Activated CD4-positive, alpha-beta T cell treated with anti-CD3 and anti-CD28 coated beads for 36 hours (primary cell): ENCODE data around the gene LKAAEAR1. TPM values are rescaled to one million over a fixed set of nuclear protein-coding genes. Genes with fewer than 3 reads are reported as not detected.

Source experiments
- ATAC-seq: fragments of 200-7000 bp; cut with Tn5 transposase; one replicate; pipeline ENCODE4 v1.10.0; 2021; ENCODE audit warnings: mild to moderate bottlenecking, moderate library complexity
- CTCF ChIA-PET: fragments of 350-600 bp; sonication (Branson Sonifier 250); formaldehyde crosslinking; loops from one replicate; lab custom pipeline; 2021; ENCODE audit warnings: antibody characterized with exemption; lab: Charles Lee
- POLR2A ChIA-PET: fragments of 350-600 bp; sonication (Branson Sonifier 250); formaldehyde crosslinking; loops from one replicate; lab custom pipeline; 2021; ENCODE audit warnings: antibody characterized with exemption, inconsistent platforms; lab: Charles Lee
- DNase-seq: peaks from one replicate; pipeline ENCODE4 v3.0.0-alpha.2; 2020
- H3K27ac Mint-ChIP-seq: one replicate; pipeline ENCODE4 v1.8.0; 2021; ENCODE audit warnings: mixed read lengths
- H3K27me3 Mint-ChIP-seq: one replicate; pipeline ENCODE4 v1.8.0; 2021; ENCODE audit warnings: mixed read lengths
- H3K36me3 Mint-ChIP-seq: one replicate; pipeline ENCODE4 v1.8.0; 2021; ENCODE audit warnings: low read depth, mixed read lengths
- H3K4me1 Mint-ChIP-seq: one replicate; pipeline ENCODE4 v1.8.0; 2021; ENCODE audit warnings: mixed read lengths
- H3K4me3 Mint-ChIP-seq: one replicate; pipeline ENCODE4 v1.8.0; 2021; ENCODE audit warnings: mild to moderate bottlenecking, moderate library complexity, mixed read lengths
- H3K9me3 Mint-ChIP-seq: one replicate; pipeline ENCODE4 v1.8.0; 2021; ENCODE audit warnings: low read depth, mixed read lengths
- intact Hi-C, 2 experiments: fragments of 100-400 bp; cut with DNase I in 1 of 2; cut with micrococcal nuclease in 1 of 2; formaldehyde crosslinking; loops; one replicate each; pipeline versions ENCODE4 v1.14.2 to v1.15.1; 2022 to 2024; cut with DNase I, micrococcal nuclease
- total RNA-seq, 2 experiments: library from RNA; stranded (reverse); gene quantifications; one replicate each; pipeline ENCODE4 v1.2.3, GENCODE V29; 2021

LKAAEAR1 gene
- total RNA-seq, 2 experiments from 2014 or later = 0.30 to 0.46 TPM

GRCh38 chr20:64062596-64063388 lies 21.4 kb downstream of the LKAAEAR1 start, which contains the start of gene TCEA2:
TSS of gene TCEA2 (plus strand) at chr20:64063198. CDS start at chr20:64063313, 115 bp downstream.
- ATAC-seq = peak; percentile 83
- intact Hi-C loops = loop anchor here (1.0 to 10.0 kb wide), 10 partner anchors 17 to 1270 kb away; partner anchors contain the start of genes ARFGAP1 (in 1 of the 2), DNAJC5 (in 1 of the 2), GMEB2 (in 1 of the 2) and PRPF6 (in 1 of the 2)
- POLR2A ChIA-PET = no interaction called here
- H3K36me3 Mint-ChIP-seq = no peaks in the 10 kb centered on the region
- peak within 1 kb of the TSS; percentile 79 for H3K27ac Mint-ChIP-seq
- peak; percentile 98 for DNase-seq
- CTCF ChIA-PET = interaction anchor here (0.7 to 1.4 kb wide), 9 partner anchors 14 to 509 kb away, joined by 3 to 9 read pairs (median 4); partner anchors contain the start of gene LKAAEAR1
- peak within 1 kb of the TSS; percentile 82 for H3K4me3 Mint-ChIP-seq
- H3K9me3 Mint-ChIP-seq = no peaks in the 10 kb centered on the region
- peaks cover 51% of the 10 kb centered on the region for H3K4me1 Mint-ChIP-seq
- H3K27me3 Mint-ChIP-seq = no peaks in the 10 kb centered on the region

GRCh38 chr20:64062276-64062595 lies 22.0 kb downstream of the LKAAEAR1 start:
- peaks cover 52% of the 10 kb centered on the region for H3K4me1 Mint-ChIP-seq

GRCh38 chr20:64058536-64058935 lies 25.7 kb downstream of the LKAAEAR1 start:
- peak overlapping the region; percentile 79 for H3K4me3 Mint-ChIP-seq
- intact Hi-C loops = loop anchor here in 1 of 2 experiments (5.0 kb wide), 1 partner anchor 76 kb away; the partner anchor contains the start of gene PRPF6
- ATAC-seq (peak; percentile 3), DNase-seq (no peak)
- H3K36me3 Mint-ChIP-seq = no peaks in the 10 kb centered on the region
- peaks cover 7% of the 10 kb centered on the region for H3K27me3 Mint-ChIP-seq
- H3K4me1 Mint-ChIP-seq = peaks cover 21% of the 10 kb centered on the region
- peak overlapping the region; percentile 83 for H3K27ac Mint-ChIP-seq
- POLR2A ChIA-PET = no interaction called here
- CTCF ChIA-PET = interaction anchor here (0.7 kb wide), 1 partner anchor 210 kb away, joined by 3 read pairs; no protein-coding TSS in a partner anchor
- no peaks in the 10 kb centered on the region for H3K9me3 Mint-ChIP-seq

More at GRCh38 chr20:64062276-64062595, 22.0 kb downstream of the LKAAEAR1 start:
- DNase-seq = no peak
- Mint-ChIP-seq H3K27ac (no peak overlapping the region), H3K4me3 (peak overlapping the region; percentile 82), H3K36me3 (no peaks in the 10 kb centered on the region), H3K9me3 (no peaks in the 10 kb centered on the region), H3K27me3 (no peaks in the 10 kb centered on the region)
- POLR2A ChIA-PET = no interaction called here
- CTCF ChIA-PET = interaction anchor here (0.7 to 1.4 kb wide), 9 partner anchors 15 to 509 kb away, joined by 3 to 9 read pairs (median 4); partner anchors contain the start of gene LKAAEAR1
- no peak for ATAC-seq
- intact Hi-C loops = loop anchor here (1.0 to 10.0 kb wide), 4 partner anchors 523 to 1270 kb away; partner anchors contain the start of genes ARFGAP1 (in 1 of the 2) and PTK6 (in 1 of the 2)

- Mint-ChIP-seq H3K9me3 (no peaks in the 10 kb centered on the region), H3K4me3 (peak overlapping the region; percentile 79), H3K27ac (peak overlapping the region; percentile 83), H3K4me1 (peaks cover 21% of the 10 kb centered on the region), H3K36me3 (no peaks in the 10 kb centered on the region), H3K27me3 (peaks cover 11% of the 10 kb centered on the region)
- ChIA-PET CTCF (interaction anchor here (0.6 to 1.7 kb wide), 11 partner anchors 8 to 748 kb away, joined by 3 to 6 read pairs (median 4); partner anchors contain the start of gene PRPF6), POLR2A (interaction anchor here (0.6 kb wide), 1 partner anchor 19 kb away, joined by 3 read pairs; no protein-coding TSS in a partner anchor)
- intact Hi-C loops = loop anchor here (1.0 to 5.0 kb wide), 4 partner anchors 19 to 351 kb away; partner anchors contain the start of genes ARFRP1 (in 1 of the 2) and PRPF6 (in 1 of the 2)
- DNase-seq (peak; percentile 93), ATAC-seq (peak; percentile 82)
These were observed 26.3 kb downstream of the LKAAEAR1 start for GRCh38 chr20:64057628-64058498.

- ChIA-PET CTCF (interaction anchor here (0.6 to 1.7 kb wide), 14 partner anchors 8 to 747 kb away, joined by 3 to 6 read pairs (median 4); partner anchors contain the start of gene PRPF6), POLR2A (interaction anchor here (0.6 kb wide), 1 partner anchor 18 kb away, joined by 3 read pairs; no protein-coding TSS in a partner anchor)
- Mint-ChIP-seq H3K36me3 (no peaks in the 10 kb centered on the region), H3K4me1 (peaks cover 16% of the 10 kb centered on the region), H3K9me3 (no peaks in the 10 kb centered on the region), H3K27me3 (peaks cover 14% of the 10 kb centered on the region), H3K4me3 (peak overlapping the region; percentile 79), H3K27ac (peak overlapping the region; percentile 83)
- intact Hi-C loops = loop anchor here (1.0 to 5.0 kb wide), 4 partner anchors 18 to 350 kb away; partner anchors contain the start of genes ARFRP1 (in 1 of the 2) and PRPF6 (in 1 of the 2)
- DNase-seq (peak; percentile 72), ATAC-seq (peak; percentile 63)
These were observed 27.1 kb downstream of the LKAAEAR1 start for GRCh38 chr20:64056889-64057627.

GRCh38 chr20:64056639-64056888 lies 27.6 kb downstream of the LKAAEAR1 start:
- H3K36me3 Mint-ChIP-seq = no peaks in the 10 kb centered on the region
- H3K27ac Mint-ChIP-seq = no peak overlapping the region
- ChIA-PET CTCF (interaction anchor here (0.6 to 1.7 kb wide), 7 partner anchors 10 to 465 kb away, joined by 3 to 6 read pairs (median 3); no protein-coding TSS in a partner anchor), POLR2A (no interaction called here)
- DNase-seq (no peak), ATAC-seq (no peak)
- peaks cover 14% of the 10 kb centered on the region for H3K4me1 Mint-ChIP-seq
- intact Hi-C loops = loop anchor here (2.0 to 5.0 kb wide), 2 partner anchors 74 to 350 kb away; partner anchors contain the start of genes ARFRP1 (in 1 of the 2) and PRPF6 (in 1 of the 2)
- H3K4me3 Mint-ChIP-seq = no peak overlapping the region
- H3K27me3 Mint-ChIP-seq = peaks cover 17% of the 10 kb centered on the region
- H3K9me3 Mint-ChIP-seq = no peaks in the 10 kb centered on the region

- DNase-seq (no peak), ATAC-seq (no peak)
- Mint-ChIP-seq H3K9me3 (no peaks in the 10 kb centered on the region), H3K27me3 (peaks cover 18% of the 10 kb centered on the region), H3K4me1 (peaks cover 14% of the 10 kb centered on the region), H3K27ac (no peak overlapping the region), H3K36me3 (no peaks in the 10 kb centered on the region), H3K4me3 (no peak overlapping the region)
- POLR2A ChIA-PET = no interaction called here
- CTCF ChIA-PET = interaction anchor here (0.6 to 1.7 kb wide), 7 partner anchors 10 to 464 kb away, joined by 3 to 6 read pairs (median 3); no protein-coding TSS in a partner anchor
- intact Hi-C loops = loop anchor here (1.0 to 5.0 kb wide), 3 partner anchors 15 to 349 kb away; partner anchors contain the start of genes ARFRP1 (in 1 of the 2) and PRPF6 (in 1 of the 2)
These were observed 28.1 kb downstream of the LKAAEAR1 start for GRCh38 chr20:64055893-64056638.

- ATAC-seq = no peak
- H3K9me3 Mint-ChIP-seq = no peaks in the 10 kb centered on the region
- DNase-seq = no peak
- ChIA-PET CTCF (no interaction called here), POLR2A (no interaction called here)
- H3K4me3 Mint-ChIP-seq = no peak overlapping the region
- H3K4me1 Mint-ChIP-seq = peaks cover 14% of the 10 kb centered on the region
- H3K27ac Mint-ChIP-seq = no peak overlapping the region
- H3K27me3 Mint-ChIP-seq = peaks cover 23% of the 10 kb centered on the region
- intact Hi-C loops = loop anchor here in 1 of 2 experiments (1.0 to 5.0 kb wide), 2 partner anchors 14 to 73 kb away; partner anchors contain the start of gene PRPF6
- H3K36me3 Mint-ChIP-seq = no peaks in the 10 kb centered on the region
These were observed 28.8 kb downstream of the LKAAEAR1 start for GRCh38 chr20:64055396-64055892.

- H3K36me3 Mint-ChIP-seq = no peaks in the 10 kb centered on the region
- H3K4me3 Mint-ChIP-seq = no peak overlapping the region
- POLR2A ChIA-PET = no interaction called here
- CTCF ChIA-PET = interaction anchor here (1.0 to 1.6 kb wide), 4 partner anchors 15 to 66 kb away, joined by 3 to 4 read pairs (median 4); partner anchors contain the start of gene LKAAEAR1
- DNase-seq (no peak), ATAC-seq (no peak)
- no peaks in the 10 kb centered on the region for H3K9me3 Mint-ChIP-seq
- peaks cover 28% of the 10 kb centered on the region for H3K27me3 Mint-ChIP-seq
- peaks cover 15% of the 10 kb centered on the region for H3K4me1 Mint-ChIP-seq
- intact Hi-C loops = no loop called here
- H3K27ac Mint-ChIP-seq = no peak overlapping the region
These were observed 30.1 kb downstream of the LKAAEAR1 start for GRCh38 chr20:64053841-64054661.
